GM12878 (cell line): ENCODE measurements around the gene ZMYND19. TPM values are rescaled to one million over a fixed set of nuclear protein-coding genes. Genes with fewer than 3 reads are reported as not detected.

Experiments
- ATAC-seq: fragments of 200-7000 bp; cut with Tn5 transposase; 3 replicates; pipeline ENCODE4 v1.9.1; 2020; ENCODE audit warnings: mild to moderate bottlenecking, moderate library complexity
- BruUV-seq: library from RNA; stranded (reverse); fragments of 400-500 nt; replicated peaks from 2 replicates; lab custom pipeline; 2021; lab: Mats Ljungman, UMichigan
- CTCF ChIA-PET: fragments of 300-600 bp; sonication (Branson Sonifier 250); formaldehyde crosslinking; extraction: SDS; loops from one replicate; lab custom pipeline; 2021; ENCODE audit warnings: inconsistent platforms; lab: Yijun Ruan, JAX
- POLR2A ChIA-PET: fragments of 350-600 bp; formaldehyde crosslinking; extraction: SDS; loops from one replicate; lab custom pipeline; 2021; ENCODE audit warnings: inconsistent platforms; lab: Charles Lee
- RAD21 ChIA-PET: fragments of 300-600 bp; sonication (Branson Sonifier 250); formaldehyde crosslinking; loops from one replicate; lab custom pipeline; 2023; ENCODE audit warnings: antibody characterized with exemption; ENCODE audit not compliant: unreplicated experiment; lab: Charles Lee
- SMC1A ChIA-PET: fragments of 300-600 bp; sonication (Branson Sonifier 250); formaldehyde crosslinking; loops from one replicate; lab custom pipeline; 2023; ENCODE audit not compliant: unreplicated experiment, uncharacterized antibody; lab: Charles Lee
- DNase-seq: peaks from one replicate; pipeline ENCODE4 v3.0.0-alpha.2; 2011; ENCODE audit warnings: low read depth, low spot score
- FAIRE-seq: peaks from 3 replicates; lab custom pipeline; 2011; peaks lifted over from hg19 to GRCh38; lab: Jason Lieb, UNC
- H2AFZ ChIP-seq: 2 replicates; pipeline ENCODE4 v1.6.0; 2011; ENCODE audit warnings: low read depth, low read length, control low read depth; ENCODE audit not compliant: control insufficient read depth
- H3K27ac ChIP-seq: 2 replicates; pipeline ENCODE4 v1.5.1; 2011; ENCODE audit warnings: control low read depth; ENCODE audit not compliant: control insufficient read depth, insufficient read depth
- H3K27me3 ChIP-seq, 2 experiments: replicated peaks in 1 of 2; 2 replicates each; pipeline versions ENCODE4 v1.6.0 to v1.6.1; 2011; ENCODE audit warnings: low read length in 1 of 2; ENCODE audit not compliant: control insufficient read depth in 2 of 2, insufficient read depth in 2 of 2
- H3K36me3 ChIP-seq, 2 experiments: 2 replicates each; pipeline ENCODE4 v1.5.1; 2011; ENCODE audit warnings: low read length in 1 of 2; ENCODE audit not compliant: control insufficient read depth in 2 of 2, insufficient read depth in 2 of 2
- H3K4me1 ChIP-seq: 2 replicates; pipeline ENCODE4 v1.6.1; 2011; ENCODE audit warnings: mild to moderate bottlenecking, low read length, moderate library complexity, mixed read lengths; ENCODE audit not compliant: control insufficient read depth, insufficient read depth
- H3K4me2 ChIP-seq: 2 replicates; pipeline ENCODE4 v1.6.0; 2011; ENCODE audit warnings: control low read depth; ENCODE audit not compliant: control insufficient read depth, insufficient read depth
- H3K4me3 ChIP-seq: fragments of 200-600 bp; sonication (generic); 2 replicates; pipeline ENCODE4 v1.5.1; 2016
- H3K79me2 ChIP-seq: 2 replicates; pipeline ENCODE4 v1.6.0; 2011; ENCODE audit warnings: low read length; ENCODE audit not compliant: control insufficient read depth, insufficient read depth
- H3K9ac ChIP-seq: 2 replicates; pipeline ENCODE4 v1.8.0; 2011; ENCODE audit warnings: low read length, control low read depth, mixed read lengths; ENCODE audit not compliant: control insufficient read depth, insufficient read depth
- H3K9me3 ChIP-seq: replicated peaks from 3 replicates; pipeline ENCODE4 v1.5.1; 2011; ENCODE audit warnings: mild to moderate bottlenecking, low read length; ENCODE audit not compliant: control insufficient read depth, insufficient read depth
- H4K20me1 ChIP-seq: 2 replicates; pipeline ENCODE4 v1.6.0; 2011; ENCODE audit not compliant: control insufficient read depth, insufficient read depth
- IKZF2 ChIP-seq, 2 experiments: fragments of 450-650 bp; IDR thresholded peaks; 2 replicates each; pipeline ENCODE4 v1.6.1; 2017; ENCODE audit warnings: mild to moderate bottlenecking in 2 of 2, moderate library complexity in 2 of 2
- PML ChIP-seq: IDR thresholded peaks from 2 replicates; pipeline ENCODE4 v1.6.1; 2012; ENCODE audit warnings: low read length, inconsistent platforms
- POLR2A ChIP-seq: IDR thresholded peaks from 2 replicates; pipeline ENCODE4 v1.6.1; 2011; ENCODE audit warnings: low read depth, mild to moderate bottlenecking, low read length
- RBBP5 ChIP-seq: fragments of 200-600 bp; sonication (generic); conservative IDR thresholded peaks from 2 replicates; pipeline ENCODE4 v1.6.1; 2016
- SMAD1 ChIP-seq: fragments of 450-650 bp; IDR thresholded peaks from 2 replicates; pipeline ENCODE4 v1.6.1; 2018; ENCODE audit warnings: mild to moderate bottlenecking, low read depth; ENCODE audit not compliant: partially characterized antibody
- WGBS: methylation state at CpG from one replicate; pipeline ENCODE4 v1.1.6; 2016; ENCODE audit warnings: low lambda C conversion rate; ENCODE audit not compliant: insufficient replicate concordance, insufficient coverage; ENCODE audit errors: missing lambda C conversion rate; 5-methylcytosine and 5-hydroxymethylcytosine counted together
- in situ Hi-C: fragments of 300-500 bp; cut with MboI; formaldehyde crosslinking; loops from 9 replicates; pipeline ENCODE4 v1.14.3; 2018; ENCODE audit warnings: mixed read lengths
- intact Hi-C: fragments of 100-400 bp; cut with micrococcal nuclease; formaldehyde crosslinking; loops from one replicate; pipeline ENCODE4 v1.14.2; 2022; ENCODE audit not compliant: unreplicated experiment
- polyA plus RNA-seq, 11 experiments: library from polyadenylated mRNA; depleted of rRNA in 4 of 11; unstranded in 6 of 11; stranded (reverse) in 5 of 11; fragments of >200 nt; fragmentation: Nextera tagmentation in 4 of 11; fragmentation: Illumina TruSeq in 1 of 11; extraction: Ambion mirVana in 4 of 11; extraction: Trizol in 1 of 11; gene quantifications; 1 replicate in 1 of 11; 2 replicates in 10 of 11; pipeline versions ENCODE4 v1.2.1 to v1.2.3, GENCODE V29; 2011 to 2016; ENCODE audit warnings: inconsistent platforms in 2 of 11, missing spikeins in 2 of 11, low read depth in 1 of 11
- total RNA-seq, 4 experiments: library from RNA; depleted of rRNA in 3 of 4; stranded (reverse); fragments of >200 nt in 3 of 4; fragmentation: Illumina TruSeq in 1 of 4; extraction: Trizol in 1 of 4; gene quantifications; 2 replicates each; pipeline versions ENCODE4 v1.2.1 to v1.2.3, GENCODE V29; 2013 to 2021
- TF ChIP-seq, protein P1 (sequence below): fragments of 450-650 bp; IDR thresholded peaks from 2 replicates; pipeline ENCODE4 v1.6.1; 2017; ENCODE audit warnings: mild to moderate bottlenecking, moderate library complexity
- TF ChIP-seq, protein P2 (sequence below): fragments of 450-650 bp; IDR thresholded peaks from 2 replicates; pipeline ENCODE4 v1.6.1; 2016; ENCODE audit warnings: mild to moderate bottlenecking, moderate library complexity, borderline replicate concordance

Gene ZMYND19
- total and polyA plus RNA-seq, 10 of the 15 experiments (the other 5 are each of a cell fraction or from before 2014, with no cell fraction given), result 0.84 to 54.8 (median 20.1) TPM

DNA sequence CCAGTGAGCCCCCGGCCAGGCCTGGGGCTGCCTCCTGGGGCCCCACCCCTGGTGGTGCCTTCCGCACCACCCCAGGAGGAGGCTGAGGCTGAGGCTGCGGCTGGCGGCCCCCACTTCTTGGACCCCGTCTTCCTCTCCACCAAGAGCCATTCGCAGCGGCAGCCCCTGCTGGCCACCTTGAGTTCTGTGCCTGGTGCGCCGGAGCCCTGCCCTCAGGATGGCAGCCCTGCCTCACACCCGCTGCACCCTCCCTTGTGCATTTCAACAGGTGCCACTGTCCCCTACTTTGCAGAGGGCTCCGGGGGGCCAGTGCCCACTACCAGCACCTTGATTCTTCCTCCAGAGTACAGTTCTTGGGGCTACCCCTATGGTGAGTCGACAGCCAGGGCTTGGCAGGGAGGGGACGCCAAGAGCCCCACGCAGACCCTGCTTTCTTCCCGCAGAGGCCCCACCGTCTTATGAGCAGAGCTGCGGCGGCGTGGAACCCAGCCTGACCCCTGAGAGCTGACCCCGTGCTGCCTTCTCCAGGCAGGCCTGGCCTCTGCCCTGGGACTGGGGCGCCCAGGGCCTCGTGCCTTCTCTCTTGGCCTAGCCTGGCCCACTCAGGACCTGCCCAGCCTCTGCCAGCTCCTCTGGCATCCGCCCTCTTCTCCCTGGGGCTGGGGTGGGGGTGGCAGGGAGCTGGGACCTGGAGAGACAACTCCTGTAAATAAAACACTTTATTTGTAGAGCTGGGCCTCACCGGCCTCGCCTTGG, 24.5 kb upstream of the ZMYND19 start:
- peak; percentile 16 for TF ChIP-seq POLR2A
- no peak for TF ChIP-seq IKZF2 (IDR thresholded peaks at IDR 0.05)
- TF ChIP-seq SMAD1, result no peak
- TF ChIP-seq RBBP5, result no peak
- Histone ChIP-seq H3K79me2 (peaks cover 23% of the 10 kb centered on the region), H4K20me1 (no peaks in the 10 kb centered on the region), H3K27ac (no peak overlapping the region), H3K27me3 (no peaks in the 10 kb centered on the region), H3K4me1 (peaks cover 5% of the 10 kb centered on the region), H3K9ac (no peak overlapping the region), H3K36me3 (peaks cover 2 to 7% of the 10 kb centered on the region in 2 experiments; a peak in 3 of 4 replicates), H3K4me3 (no peak overlapping the region), H2AFZ (no peak overlapping the region), H3K4me2 (no peak overlapping the region), H3K9me3 (no peaks in the 10 kb centered on the region)
- DNase-seq (no peak), ATAC-seq (no peak), FAIRE-seq (no peak)
- ChIA-PET SMC1A (no interaction called here), POLR2A (no interaction called here), CTCF (no interaction called here), RAD21 (no interaction called here)
- BruUV-seq, result no TSS peak
- WGBS, result 94% methylated on average over 22 of the region's 25 CpGs
- intact Hi-C loops (no loop called here), in situ Hi-C loops (no loop called here)

DNA sequence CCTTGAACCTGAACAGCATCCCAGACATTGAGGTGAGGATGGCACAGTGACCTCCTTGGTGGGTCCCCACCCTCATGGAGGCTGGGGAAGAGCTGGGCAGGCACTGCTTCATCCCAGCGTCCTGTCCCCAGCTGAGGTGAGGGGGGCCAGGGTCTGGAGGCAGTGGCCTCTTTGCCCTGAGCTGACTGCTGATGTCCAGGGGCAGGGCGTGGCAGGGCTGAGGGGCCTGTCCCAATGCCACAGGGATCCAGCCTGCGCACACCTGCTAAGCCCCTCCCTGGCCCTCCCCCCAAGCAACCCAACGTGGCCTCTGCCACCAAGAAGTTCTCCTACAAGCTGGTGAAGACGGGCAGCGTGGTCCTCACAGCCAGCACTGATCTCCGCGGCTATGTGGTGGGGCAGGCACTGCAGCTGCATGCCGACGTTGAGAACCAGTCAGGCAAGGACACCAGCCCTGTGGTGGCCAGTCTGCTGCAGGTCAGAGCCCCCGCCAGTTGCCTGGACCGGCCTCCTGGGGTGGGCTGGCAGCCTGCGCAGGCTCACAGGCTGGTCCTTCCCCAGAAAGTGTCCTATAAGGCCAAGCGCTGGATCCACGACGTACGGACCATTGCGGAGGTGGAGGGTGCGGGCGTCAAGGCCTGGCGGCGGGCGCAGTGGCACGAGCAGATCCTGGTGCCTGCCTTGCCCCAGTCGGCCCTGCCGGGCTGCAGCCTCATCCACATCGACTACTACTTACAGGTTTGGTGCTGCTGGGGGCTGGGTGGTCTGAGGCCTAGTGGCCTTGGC, 23.6 kb upstream of the ZMYND19 start:
- no peaks in the 10 kb centered on the region for H4K20me1 ChIP-seq
- no peaks in the 10 kb centered on the region for H3K27me3 ChIP-seq
- in situ Hi-C loops, result no loop called here
- BruUV-seq, result no TSS peak
- POLR2A ChIA-PET, result no interaction called here
- H2AFZ ChIP-seq, result no peak overlapping the region
- H3K4me3 ChIP-seq, result no peak overlapping the region
- CTCF ChIA-PET, result no interaction called here
- FAIRE-seq (no peak), DNase-seq (no peak), ATAC-seq (no peak)
- SMC1A ChIA-PET, result no interaction called here
- RAD21 ChIA-PET, result no interaction called here
- H3K4me2 ChIP-seq, result no peak overlapping the region
- H3K27ac ChIP-seq, result no peak overlapping the region
- intact Hi-C loops, result no loop called here
- H3K4me1 ChIP-seq, result peaks cover 5% of the 10 kb centered on the region
- H3K79me2 ChIP-seq, result peaks cover 17% of the 10 kb centered on the region
- peaks cover 2 to 7% of the 10 kb centered on the region in 2 experiments; a peak in 3 of 4 replicates for H3K36me3 ChIP-seq
- H3K9me3 ChIP-seq, result no peaks in the 10 kb centered on the region
- H3K9ac ChIP-seq, result no peak overlapping the region
- WGBS, result 92% methylated on average over 25 of the region's 27 CpGs
- TF ChIP-seq POLR2A (peak; percentile 64; the same call in 1 of the 2 replicates), PML (no peak)
- TF ChIP-seq, protein P1, sequence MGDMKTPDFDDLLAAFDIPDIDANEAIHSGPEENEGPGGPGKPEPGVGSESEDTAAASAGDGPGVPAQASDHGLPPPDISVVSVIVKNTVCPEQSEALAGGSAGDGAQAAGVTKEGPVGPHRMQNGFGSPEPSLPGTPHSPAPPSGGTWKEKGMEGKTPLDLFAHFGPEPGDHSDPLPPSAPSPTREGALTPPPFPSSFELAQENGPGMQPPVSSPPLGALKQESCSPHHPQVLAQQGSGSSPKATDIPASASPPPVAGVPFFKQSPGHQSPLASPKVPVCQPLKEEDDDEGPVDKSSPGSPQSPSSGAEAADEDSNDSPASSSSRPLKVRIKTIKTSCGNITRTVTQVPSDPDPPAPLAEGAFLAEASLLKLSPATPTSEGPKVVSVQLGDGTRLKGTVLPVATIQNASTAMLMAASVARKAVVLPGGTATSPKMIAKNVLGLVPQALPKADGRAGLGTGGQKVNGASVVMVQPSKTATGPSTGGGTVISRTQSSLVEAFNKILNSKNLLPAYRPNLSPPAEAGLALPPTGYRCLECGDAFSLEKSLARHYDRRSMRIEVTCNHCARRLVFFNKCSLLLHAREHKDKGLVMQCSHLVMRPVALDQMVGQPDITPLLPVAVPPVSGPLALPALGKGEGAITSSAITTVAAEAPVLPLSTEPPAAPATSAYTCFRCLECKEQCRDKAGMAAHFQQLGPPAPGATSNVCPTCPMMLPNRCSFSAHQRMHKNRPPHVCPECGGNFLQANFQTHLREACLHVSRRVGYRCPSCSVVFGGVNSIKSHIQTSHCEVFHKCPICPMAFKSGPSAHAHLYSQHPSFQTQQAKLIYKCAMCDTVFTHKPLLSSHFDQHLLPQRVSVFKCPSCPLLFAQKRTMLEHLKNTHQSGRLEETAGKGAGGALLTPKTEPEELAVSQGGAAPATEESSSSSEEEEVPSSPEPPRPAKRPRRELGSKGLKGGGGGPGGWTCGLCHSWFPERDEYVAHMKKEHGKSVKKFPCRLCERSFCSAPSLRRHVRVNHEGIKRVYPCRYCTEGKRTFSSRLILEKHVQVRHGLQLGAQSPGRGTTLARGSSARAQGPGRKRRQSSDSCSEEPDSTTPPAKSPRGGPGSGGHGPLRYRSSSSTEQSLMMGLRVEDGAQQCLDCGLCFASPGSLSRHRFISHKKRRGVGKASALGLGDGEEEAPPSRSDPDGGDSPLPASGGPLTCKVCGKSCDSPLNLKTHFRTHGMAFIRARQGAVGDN, result no peak
- TF ChIP-seq, protein P2, sequence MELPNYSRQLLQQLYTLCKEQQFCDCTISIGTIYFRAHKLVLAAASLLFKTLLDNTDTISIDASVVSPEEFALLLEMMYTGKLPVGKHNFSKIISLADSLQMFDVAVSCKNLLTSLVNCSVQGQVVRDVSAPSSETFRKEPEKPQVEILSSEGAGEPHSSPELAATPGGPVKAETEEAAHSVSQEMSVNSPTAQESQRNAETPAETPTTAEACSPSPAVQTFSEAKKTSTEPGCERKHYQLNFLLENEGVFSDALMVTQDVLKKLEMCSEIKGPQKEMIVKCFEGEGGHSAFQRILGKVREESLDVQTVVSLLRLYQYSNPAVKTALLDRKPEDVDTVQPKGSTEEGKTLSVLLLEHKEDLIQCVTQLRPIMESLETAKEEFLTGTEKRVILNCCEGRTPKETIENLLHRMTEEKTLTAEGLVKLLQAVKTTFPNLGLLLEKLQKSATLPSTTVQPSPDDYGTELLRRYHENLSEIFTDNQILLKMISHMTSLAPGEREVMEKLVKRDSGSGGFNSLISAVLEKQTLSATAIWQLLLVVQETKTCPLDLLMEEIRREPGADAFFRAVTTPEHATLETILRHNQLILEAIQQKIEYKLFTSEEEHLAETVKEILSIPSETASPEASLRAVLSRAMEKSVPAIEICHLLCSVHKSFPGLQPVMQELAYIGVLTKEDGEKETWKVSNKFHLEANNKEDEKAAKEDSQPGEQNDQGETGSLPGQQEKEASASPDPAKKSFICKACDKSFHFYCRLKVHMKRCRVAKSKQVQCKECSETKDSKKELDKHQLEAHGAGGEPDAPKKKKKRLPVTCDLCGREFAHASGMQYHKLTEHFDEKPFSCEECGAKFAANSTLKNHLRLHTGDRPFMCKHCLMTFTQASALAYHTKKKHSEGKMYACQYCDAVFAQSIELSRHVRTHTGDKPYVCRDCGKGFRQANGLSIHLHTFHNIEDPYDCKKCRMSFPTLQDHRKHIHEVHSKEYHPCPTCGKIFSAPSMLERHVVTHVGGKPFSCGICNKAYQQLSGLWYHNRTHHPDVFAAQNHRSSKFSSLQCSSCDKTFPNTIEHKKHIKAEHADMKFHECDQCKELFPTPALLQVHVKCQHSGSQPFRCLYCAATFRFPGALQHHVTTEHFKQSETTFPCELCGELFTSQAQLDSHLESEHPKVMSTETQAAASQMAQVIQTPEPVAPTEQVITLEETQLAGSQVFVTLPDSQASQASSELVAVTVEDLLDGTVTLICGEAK, result no peak
